Natural killer cell (primary cell): Measurements from ENCODE around the gene RAB44. TPM values are rescaled to one million over a fixed set of nuclear protein-coding genes. Genes with fewer than 3 reads are reported as not detected.

Experiments
- ATAC-seq, 3 donors: fragments of 150-1000 bp in 2 of 3; fragments of 200-7000 bp in 1 of 3; cut with Tn5 transposase; 1 replicate in 1 of 3; 2 replicates in 2 of 3; pipeline ENCODE4 v1.10.0; 2021; ENCODE audit warnings: mild to moderate bottlenecking in 2 of 3, moderate library complexity in 2 of 3
- DNase-seq, 2 donors: peaks; one replicate each; pipeline versions ENCODE4 v3.0.0 to v3.0.0-alpha.2; 2013 to 2021; ENCODE audit warnings: mixed read lengths in 1 of 2
- H3K27ac ChIP-seq: one replicate; pipeline ENCODE4 v1.5.1; 2013; ENCODE audit warnings: mild to moderate bottlenecking, low read length
- H3K27me3 ChIP-seq: one replicate; pipeline ENCODE4 v1.6.1; 2013; ENCODE audit warnings: low read length; ENCODE audit not compliant: control insufficient read depth, insufficient read depth
- H3K36me3 ChIP-seq: one replicate; pipeline ENCODE4 v1.6.1; 2013; ENCODE audit warnings: low read length; ENCODE audit not compliant: control insufficient read depth, insufficient read depth
- H3K4me1 ChIP-seq: one replicate; pipeline ENCODE4 v1.6.1; 2013; ENCODE audit warnings: low read length; ENCODE audit not compliant: control insufficient read depth, insufficient read depth
- H3K4me3 ChIP-seq: one replicate; pipeline ENCODE4 v1.5.1; 2013; ENCODE audit warnings: low read length
- H3K9me3 ChIP-seq: one replicate; pipeline ENCODE4 v1.6.1; 2013; ENCODE audit warnings: low read length; ENCODE audit not compliant: control insufficient read depth, insufficient read depth
- H3K27ac Mint-ChIP-seq, 2 donors: one replicate each; pipeline ENCODE4 v1.8.0; 2022; ENCODE audit warnings: mild to moderate bottlenecking in 2 of 2, mixed read lengths in 2 of 2, moderate library complexity in 1 of 2
- H3K27me3 Mint-ChIP-seq, 2 donors: one replicate each; pipeline ENCODE4 v1.8.0; 2022; ENCODE audit warnings: low read depth in 2 of 2, mixed read lengths in 2 of 2
- H3K36me3 Mint-ChIP-seq: one replicate; pipeline ENCODE4 v1.8.0; 2022; ENCODE audit warnings: mixed read lengths
- H3K4me1 Mint-ChIP-seq, 2 donors: one replicate each; pipeline ENCODE4 v1.8.0; 2022; ENCODE audit warnings: mixed read lengths in 2 of 2
- H3K4me3 Mint-ChIP-seq: one replicate; pipeline ENCODE4 v1.8.0; 2022; ENCODE audit warnings: mild to moderate bottlenecking, moderate library complexity, mixed read lengths
- H3K9me3 Mint-ChIP-seq, 2 donors: one replicate each; pipeline ENCODE4 v1.8.0; 2022; ENCODE audit warnings: mixed read lengths in 2 of 2
- CTCF ChIP-seq: fragments of 200-600 bp; IDR thresholded peaks from one replicate; pipeline ENCODE4 v1.8.0; 2022; ENCODE audit warnings: antibody characterized with exemption
- WGBS: methylation state at CpG from one replicate; pipeline ENCODE4 v1.1.7; 2013; ENCODE audit warnings: missing lambda C conversion rate; ENCODE audit not compliant: insufficient coverage; 5-methylcytosine and 5-hydroxymethylcytosine counted together
- intact Hi-C: fragments of 100-400 bp; cut with micrococcal nuclease; formaldehyde crosslinking; loops from one replicate; pipeline ENCODE4 v1.14.2; 2022
- total RNA-seq, 4 donors: library from RNA; stranded (reverse); fragments of 120-200 nt in 1 of 4; gene quantifications; one replicate each; pipeline versions ENCODE4 v1.2.3 to v1.2.4, GENCODE V29; 2013 to 2022

RAB44 gene
- total RNA-seq, 3 donors from 2014 or later (not counting 1 experiment from before 2014, with no cell fraction given): 0.09 to 12.9 (median 0.70) TPM

GRCh38 chr6:36734486-36735060 is 36.9 kb downstream of the RAB44 start:
- no peak for DNase-seq
- Mint-ChIP-seq H3K27ac (peak overlapping the region; percentile 64 to 85), H3K4me1 (peaks cover 8% of the 10 kb centered on the region in 2 donors), H3K4me3 (peak overlapping the region; percentile 74), H3K9me3 (no peaks in the 10 kb centered on the region), H3K36me3 (no peaks in the 10 kb centered on the region), H3K27me3 (no peaks in the 10 kb centered on the region)
- intact Hi-C loops: no loop called here
- H3K27ac ChIP-seq: no peak overlapping the region
- no peaks in the 10 kb centered on the region for H3K36me3 ChIP-seq
- no peak for TF ChIP-seq CTCF
- H3K4me3 ChIP-seq: no peak overlapping the region
- WGBS: 80% methylated on average over 7 of the region's 7 CpGs
- no peaks in the 10 kb centered on the region for H3K27me3 ChIP-seq
- H3K4me1 ChIP-seq: peaks cover 16% of the 10 kb centered on the region
- ATAC-seq: no peak
- no peaks in the 10 kb centered on the region for H3K9me3 ChIP-seq

- intact Hi-C loops: no loop called here
- peak; percentile 29 to 68 for DNase-seq
- Histone ChIP-seq H3K4me3 (no peak overlapping the region), H3K9me3 (no peaks in the 10 kb centered on the region), H3K36me3 (no peaks in the 10 kb centered on the region), H3K4me1 (peaks cover 16% of the 10 kb centered on the region), H3K27ac (no peak overlapping the region), H3K27me3 (no peaks in the 10 kb centered on the region)
- WGBS: 36% methylated on average over 22 of the region's 24 CpGs
- ATAC-seq: peak; percentile 91 to 98 (median 98)
- no peaks in the 10 kb centered on the region for H3K36me3 Mint-ChIP-seq
- TF ChIP-seq CTCF: no peak
- peak overlapping the region; percentile 74 for H3K4me3 Mint-ChIP-seq
- no peaks in the 10 kb centered on the region for H3K27me3 Mint-ChIP-seq
- peak overlapping the region; percentile 64 to 85 for H3K27ac Mint-ChIP-seq
- no peaks in the 10 kb centered on the region for H3K9me3 Mint-ChIP-seq
- peaks cover 8% of the 10 kb centered on the region in 2 donors for H3K4me1 Mint-ChIP-seq
These were observed 37.8 kb downstream of the RAB44 start for GRCh38 chr6:36735110-36736071.

- ATAC-seq (no peak), DNase-seq (no peak)
- no peaks in the 10 kb centered on the region for H3K27me3 ChIP-seq
- Mint-ChIP-seq H3K9me3 (no peaks in the 10 kb centered on the region), H3K36me3 (no peaks in the 10 kb centered on the region), H3K4me1 (peaks cover 8% of the 10 kb centered on the region in 2 donors), H3K27me3 (no peaks in the 10 kb centered on the region), H3K4me3 (no peak overlapping the region), H3K27ac (peak overlapping the region in 1 of 2 donors; percentile 18)
- no peak overlapping the region for H3K27ac ChIP-seq
- H3K9me3 ChIP-seq: no peaks in the 10 kb centered on the region
- H3K4me3 ChIP-seq: no peak overlapping the region
- H3K36me3 ChIP-seq: no peaks in the 10 kb centered on the region
- intact Hi-C loops: no loop called here
- 84% methylated on average over 14 of the region's 14 CpGs for WGBS
- TF ChIP-seq CTCF: no peak
- H3K4me1 ChIP-seq: peaks cover 16% of the 10 kb centered on the region
These were observed 39.6 kb downstream of the RAB44 start for GRCh38 chr6:36737043-36737785.
